Measurements from ENCODE around the gene HMGXB3. TPM values are rescaled to one million over a fixed set of nuclear protein-coding genes. Genes with fewer than 3 reads are reported as not detected.

Gene HMGXB3
- polyA plus RNA-seq, 6 donors from 2014 or later = 3.8 to 16.7 (median 9.0) TPM

DNA sequence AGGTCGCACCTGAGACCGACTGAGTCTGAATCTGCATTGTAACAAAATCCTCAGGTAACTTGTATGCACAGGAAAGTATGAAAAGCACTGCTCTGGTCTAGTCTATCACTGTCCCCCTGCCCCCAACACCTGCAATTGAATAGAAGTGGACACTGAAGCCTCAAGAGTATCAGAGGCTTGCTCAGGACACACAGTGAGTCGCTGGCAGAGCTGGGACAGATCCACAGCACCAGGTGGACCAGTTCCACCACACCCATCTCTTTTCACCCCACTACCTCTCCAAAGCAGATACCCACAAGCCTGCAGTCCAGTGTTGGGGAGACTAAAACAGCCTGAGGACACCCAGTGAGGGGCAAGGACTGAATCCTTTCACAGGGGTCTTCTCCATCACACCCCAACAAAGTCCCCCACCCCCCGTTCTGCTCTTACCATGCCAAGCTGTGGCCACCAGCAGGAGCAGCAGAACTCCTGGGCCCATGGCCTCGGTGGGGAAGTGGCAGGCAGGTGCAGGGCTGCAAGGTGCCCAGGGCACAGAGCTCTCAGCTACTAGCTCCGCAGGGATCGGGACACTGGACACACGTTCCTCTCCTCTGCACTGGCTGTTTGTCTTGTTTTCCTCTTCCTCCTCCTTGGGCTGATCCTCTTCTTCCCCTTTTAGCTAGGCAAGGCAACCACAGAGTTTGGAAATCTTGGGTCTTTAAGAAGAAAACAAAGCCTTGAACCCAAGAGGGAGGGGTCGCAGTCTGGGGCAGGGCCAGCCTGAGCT lies 85.6 kb downstream of the HMGXB3 start, which contains the start of gene CSF1R:
Gene CSF1R (minus strand): TSS at position 605 of the 766 bp plus-strand sequence. CDS start 127 bp downstream, at position 478.
- Mint-ChIP-seq H3K27ac (peak within 1 kb of the TSS in 2 of 6 donors; percentile 1 to 67), H3K27me3 (peaks cover 0 to 17% (median 0%) of the 10 kb centered on the region in 3 donors), H3K36me3 (no peaks in the 10 kb centered on the region), H3K9me3 (no peaks in the 10 kb centered on the region), H3K4me3 (no peak within 1 kb of the TSS), H3K4me1 (peaks cover 30 to 39% (median 38%) of the 10 kb centered on the region in 3 donors)
- ATAC-seq (ENCODE audit: low read depth in 2 of 2) (no peak), DNase-seq (no peak)

- peaks cover 3 to 29% (median 5%) of the 10 kb centered on the region in 3 donors for H3K27me3 Mint-ChIP-seq
- H3K4me1 Mint-ChIP-seq = peaks cover 6 to 9% (median 9%) of the 10 kb centered on the region in 3 donors
- no peak overlapping the region for H3K4me3 Mint-ChIP-seq
- H3K36me3 Mint-ChIP-seq = peaks cover 0 to 9% of the 10 kb centered on the region in 2 donors
- DNase-seq (no peak), ATAC-seq (ENCODE audit: low read depth in 2 of 2) (no peak)
- H3K27ac Mint-ChIP-seq = peak overlapping the region in 1 of 6 donors; percentile 94
- H3K9me3 Mint-ChIP-seq = no peaks in the 10 kb centered on the region
These were observed 91.7 kb downstream of the HMGXB3 start for GRCh38 chr5:150092159-150092787.

- Mint-ChIP-seq H3K27ac (no peak overlapping the region), H3K27me3 (peaks cover 3 to 19% (median 5%) of the 10 kb centered on the region in 3 donors), H3K36me3 (peaks cover 0 to 9% of the 10 kb centered on the region in 2 donors), H3K9me3 (peaks cover 0 to 2% (median 0%) of the 10 kb centered on the region in 7 donors), H3K4me3 (no peak overlapping the region), H3K4me1 (peaks cover 0 to 4% (median 0%) of the 10 kb centered on the region in 3 donors)
- ATAC-seq (ENCODE audit: low read depth in 2 of 2) (no peak), DNase-seq (no peak)
These were observed 96.6 kb downstream of the HMGXB3 start for GRCh38 chr5:150097152-150097551.

GRCh38 chr5:150101023-150101422 lies 100.5 kb downstream of the HMGXB3 start:
- no peak for ATAC-seq (ENCODE audit: low read depth in 2 of 2)
- Mint-ChIP-seq H3K27ac (no peak overlapping the region), H3K4me1 (peaks cover 11 to 13% (median 13%) of the 10 kb centered on the region in 3 donors), H3K27me3 (no peaks in the 10 kb centered on the region), H3K36me3 (no peaks in the 10 kb centered on the region), H3K4me3 (no peak overlapping the region), H3K9me3 (peaks cover 0 to 2% (median 0%) of the 10 kb centered on the region in 7 donors)
- no peak for DNase-seq

Other genes with a start within 250 kb of the HMGXB3 start
- not detected for gene PDE6A, start 55.9 kb upstream of the HMGXB3 start, polyA plus RNA-seq (ENCODE audit: low read depth in 6 of 6)
- 1 to 10 TPM; 1.4 to 4.1 (median 2.6) TPM for gene SLC26A2, start 40.0 kb upstream of the HMGXB3 start, polyA plus RNA-seq (ENCODE audit: low read depth in 6 of 6)
- gene TIGD6, start 85 bp upstream of the HMGXB3 start, polyA plus RNA-seq (ENCODE audit: low read depth in 6 of 6) = 1 to 10 TPM; 3.4 to 6.4 (median 4.0) TPM
- 1 to 10 TPM in 2 of 6 donors, under 1 TPM in 4; 0.20 to 1.5 (median 0.96) TPM for gene CSF1R, start 85.8 kb downstream of the HMGXB3 start, polyA plus RNA-seq (ENCODE audit: low read depth in 6 of 6)
- 1 to 10 TPM in 3 of 6 donors, under 1 TPM in 2, not detected in 1; 0.09 to 1.8 (median 1.1) TPM for gene PDGFRB, start 155.1 kb downstream of the HMGXB3 start, polyA plus RNA-seq (ENCODE audit: low read depth in 6 of 6)
- gene CDX1, start 166.0 kb downstream of the HMGXB3 start, polyA plus RNA-seq (ENCODE audit: low read depth in 6 of 6) = not detected
- not detected for gene SLC6A7, start 189.3 kb downstream of the HMGXB3 start, polyA plus RNA-seq (ENCODE audit: low read depth in 6 of 6)